ENCODE data around the gene FBXL7. TPM values are rescaled to one million over a fixed set of nuclear protein-coding genes. Genes with fewer than 3 reads are reported as not detected.

Gene FBXL7
- total RNA-seq, 1 donor from 2014 or later, result 12.3 TPM

- Histone ChIP-seq H3K4me1 (peaks cover 14% of the 10 kb centered on the region), H3K36me3 (no peaks in the 10 kb centered on the region), H4K20me1 (ENCODE audit: low read depth) (no peaks in the 10 kb centered on the region), H2AFZ (replicated peaks) (no peak overlapping the region), H3K27me3 (peaks cover 7% of the 10 kb centered on the region), H3K79me2 (ENCODE audit: low read depth) (peaks cover 13% of the 10 kb centered on the region), H3K4me2 (no peak overlapping the region), H3K4me3 (no peak overlapping the region), H3K9me3 (ENCODE audit: low read depth) (no peaks in the 10 kb centered on the region), H3K9ac (no peak overlapping the region), H3K27ac (no peak overlapping the region), H3F3A (ENCODE audit: low read depth) (peaks cover 14% of the 10 kb centered on the region)
- no peak overlapping the region for H3K27ac Mint-ChIP-seq
- peaks cover 20% of the 10 kb centered on the region for H3K4me1 Mint-ChIP-seq
- TF ChIP-seq, protein P1, sequence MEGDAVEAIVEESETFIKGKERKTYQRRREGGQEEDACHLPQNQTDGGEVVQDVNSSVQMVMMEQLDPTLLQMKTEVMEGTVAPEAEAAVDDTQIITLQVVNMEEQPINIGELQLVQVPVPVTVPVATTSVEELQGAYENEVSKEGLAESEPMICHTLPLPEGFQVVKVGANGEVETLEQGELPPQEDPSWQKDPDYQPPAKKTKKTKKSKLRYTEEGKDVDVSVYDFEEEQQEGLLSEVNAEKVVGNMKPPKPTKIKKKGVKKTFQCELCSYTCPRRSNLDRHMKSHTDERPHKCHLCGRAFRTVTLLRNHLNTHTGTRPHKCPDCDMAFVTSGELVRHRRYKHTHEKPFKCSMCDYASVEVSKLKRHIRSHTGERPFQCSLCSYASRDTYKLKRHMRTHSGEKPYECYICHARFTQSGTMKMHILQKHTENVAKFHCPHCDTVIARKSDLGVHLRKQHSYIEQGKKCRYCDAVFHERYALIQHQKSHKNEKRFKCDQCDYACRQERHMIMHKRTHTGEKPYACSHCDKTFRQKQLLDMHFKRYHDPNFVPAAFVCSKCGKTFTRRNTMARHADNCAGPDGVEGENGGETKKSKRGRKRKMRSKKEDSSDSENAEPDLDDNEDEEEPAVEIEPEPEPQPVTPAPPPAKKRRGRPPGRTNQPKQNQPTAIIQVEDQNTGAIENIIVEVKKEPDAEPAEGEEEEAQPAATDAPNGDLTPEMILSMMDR (IDR thresholded peaks at IDR 0.05), result no peak
- no peak for TF ChIP-seq EZH2phosphoT487 (IDR thresholded peaks at IDR 0.05)
- no peak for TF ChIP-seq EZH2 (IDR thresholded peaks at IDR 0.05)
- H3K36me3 Mint-ChIP-seq, result no peaks in the 10 kb centered on the region
- no peak overlapping the region for H3K4me3 Mint-ChIP-seq
- peaks cover 6% of the 10 kb centered on the region for H3K27me3 Mint-ChIP-seq (ENCODE audit: insufficient read depth, low read depth)
- DNase-seq (ENCODE audit: low spot score), result no peak
- H3K9me3 Mint-ChIP-seq, result no peaks in the 10 kb centered on the region
Observed at GRCh38 chr5:15496886-15497285, 3.1 kb upstream of the FBXL7 start.

DNA sequence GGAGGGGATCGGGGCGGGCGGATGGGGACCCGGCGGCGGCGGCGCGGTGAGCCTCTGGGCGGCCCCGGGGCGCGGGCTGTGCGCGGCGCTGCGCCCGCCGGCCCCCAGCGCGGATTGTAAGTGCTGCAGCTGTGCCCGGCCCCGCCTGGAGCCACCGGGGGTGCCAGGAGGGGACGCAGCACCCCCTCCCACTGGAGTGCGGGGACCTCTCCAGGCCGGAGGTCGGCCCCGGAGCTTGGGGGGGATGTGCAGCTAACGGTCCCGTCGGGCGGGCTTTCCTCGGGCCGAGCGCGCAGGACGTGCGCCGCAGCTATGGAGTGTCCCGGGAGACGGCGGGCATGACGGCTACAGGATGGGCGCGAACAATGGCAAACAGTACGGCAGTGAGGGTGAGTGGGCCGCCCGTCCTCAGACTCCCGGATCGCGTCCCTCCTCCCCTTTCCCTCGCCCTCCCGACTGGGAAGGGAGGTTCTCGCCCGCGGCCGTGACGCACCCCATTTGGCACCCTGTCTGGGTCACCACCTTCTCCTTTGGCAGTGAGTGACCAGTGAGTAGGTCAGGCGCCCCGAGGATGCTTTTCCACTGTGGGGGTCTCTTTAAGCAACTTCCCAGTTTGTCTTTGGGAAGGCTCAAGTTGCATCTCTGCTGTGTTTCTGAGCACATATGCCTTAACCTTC, 483 bp downstream of the FBXL7 start:
- H3K79me2 ChIP-seq (ENCODE audit: low read depth), result peaks cover 49% of the 10 kb centered on the region
- H3K27me3 ChIP-seq, result peaks cover 7% of the 10 kb centered on the region
- H3K9me3 Mint-ChIP-seq, result no peaks in the 10 kb centered on the region

DNA sequence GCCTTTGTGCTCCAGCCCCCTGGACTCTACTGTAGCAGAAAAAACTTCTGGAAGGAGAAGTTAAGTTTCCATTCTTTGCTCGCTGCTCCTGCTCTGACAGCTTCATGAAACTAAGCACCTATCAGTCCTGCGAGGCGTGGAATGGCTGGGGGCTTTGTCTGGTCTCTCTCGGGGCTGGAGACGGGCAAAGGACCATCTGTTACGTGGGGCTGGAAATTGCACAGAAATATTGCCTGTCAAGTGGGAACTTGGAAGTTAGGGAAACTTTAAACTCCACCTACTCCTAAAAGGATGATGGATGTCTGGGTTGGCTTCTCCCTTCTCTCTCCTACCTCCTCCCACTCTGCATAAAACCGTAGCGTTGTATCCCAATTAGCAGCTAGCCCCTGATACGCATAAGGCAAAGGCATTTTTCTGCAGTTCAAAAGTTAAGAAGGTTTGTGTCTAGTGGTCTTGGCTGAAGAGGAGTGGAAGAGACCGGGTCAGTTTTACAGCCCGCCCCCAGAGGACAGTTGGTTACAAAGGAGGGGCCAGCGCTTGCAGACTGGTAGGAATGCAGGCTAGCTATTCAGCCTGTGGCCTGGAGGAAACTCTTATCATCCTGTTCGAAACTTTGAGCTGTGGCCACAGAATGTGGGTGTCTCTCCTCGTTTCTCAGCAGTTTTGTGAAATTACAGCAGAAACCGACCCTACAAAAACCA, 1.3 kb downstream of the FBXL7 start:
- Histone ChIP-seq H4K20me1 (ENCODE audit: low read depth) (peaks cover 23% of the 10 kb centered on the region), H3K36me3 (no peaks in the 10 kb centered on the region), H3K4me1 (peaks cover 26% of the 10 kb centered on the region), H2AFZ (replicated peaks) (no peak overlapping the region), H3K27ac (no peak overlapping the region), H3F3A (ENCODE audit: low read depth) (peaks cover 14% of the 10 kb centered on the region), H3K27me3 (peaks cover 7% of the 10 kb centered on the region), H3K4me3 (peak overlapping the region; percentile 77), H3K4me2 (peak overlapping the region; percentile 99), H3K9me3 (ENCODE audit: low read depth) (no peaks in the 10 kb centered on the region), H3K9ac (peak overlapping the region; percentile 0), H3K79me2 (ENCODE audit: low read depth) (peaks cover 56% of the 10 kb centered on the region)
- H3K27ac Mint-ChIP-seq, result peak overlapping the region; percentile 85
- peak overlapping the region; percentile 94 for H3K4me3 Mint-ChIP-seq
- H3K4me1 Mint-ChIP-seq, result peaks cover 34% of the 10 kb centered on the region
- no peaks in the 10 kb centered on the region for H3K9me3 Mint-ChIP-seq
- TF ChIP-seq, protein P1 (IDR thresholded peaks at IDR 0.05), result peak; percentile 51
- no peak for TF ChIP-seq EZH2 (IDR thresholded peaks at IDR 0.05)
- H3K36me3 Mint-ChIP-seq, result peaks cover 22% of the 10 kb centered on the region
- peaks cover 6% of the 10 kb centered on the region for H3K27me3 Mint-ChIP-seq (ENCODE audit: insufficient read depth, low read depth)
- peak; percentile 86 for DNase-seq (ENCODE audit: low spot score)

More for the DNA sequence above, 483 bp downstream of the FBXL7 start:
- Mint-ChIP-seq H3K27ac (peak overlapping the region; percentile 85), H3K36me3 (peaks cover 19% of the 10 kb centered on the region), H3K4me3 (peak overlapping the region; percentile 94), H3K4me1 (peaks cover 34% of the 10 kb centered on the region), H3K27me3 (ENCODE audit: insufficient read depth, low read depth) (peaks cover 6% of the 10 kb centered on the region)
- Histone ChIP-seq H3K27ac (no peak overlapping the region), H3K4me3 (peak overlapping the region; percentile 77), H3K4me1 (peaks cover 26% of the 10 kb centered on the region), H3K4me2 (peak overlapping the region; percentile 99), H3K36me3 (no peaks in the 10 kb centered on the region), H4K20me1 (ENCODE audit: low read depth) (peaks cover 23% of the 10 kb centered on the region), H3K9me3 (ENCODE audit: low read depth) (no peaks in the 10 kb centered on the region), H2AFZ (replicated peaks) (no peak overlapping the region), H3K9ac (peak overlapping the region; percentile 40), H3F3A (ENCODE audit: low read depth) (peaks cover 14% of the 10 kb centered on the region)
- DNase-seq (ENCODE audit: low spot score), result peak; percentile 68
- TF ChIP-seq EZH2phosphoT487 (IDR thresholded peaks at IDR 0.05) (no peak), EZH2 (IDR thresholded peaks at IDR 0.05) (no peak)
- TF ChIP-seq, protein P1 (IDR thresholded peaks at IDR 0.05), result no peak
